Liver (tissue), 9 donors: ENCODE data around the gene KLF12. TPM values are rescaled to one million over a fixed set of nuclear protein-coding genes. Genes with fewer than 3 reads are reported as not detected.

ENCODE experiments used
- DNase-seq: peaks from one replicate; pipeline ENCODE4 v3.0.0-alpha.2; 2017; ENCODE audit warnings: low spot score
- H3K27ac ChIP-seq, 2 donors: one replicate each; pipeline ENCODE4 v1.7.0; 2013; ENCODE audit warnings: inconsistent platforms in 2 of 2, low read length in 2 of 2, control low read depth in 1 of 2, low read depth in 1 of 2, mild to moderate bottlenecking in 1 of 2
- H3K27me3 ChIP-seq, 4 donors: one replicate each; pipeline versions ENCODE4 v1.6.1 to v1.7.0; 2013; ENCODE audit warnings: low read length in 3 of 4, inconsistent platforms in 1 of 4, mild to moderate bottlenecking in 1 of 4, moderate library complexity in 1 of 4; ENCODE audit not compliant: control insufficient read depth in 4 of 4, insufficient read depth in 4 of 4
- H3K36me3 ChIP-seq, 4 donors: one replicate each; pipeline versions ENCODE4 v1.6.1 to v1.7.0; 2013; ENCODE audit warnings: low read length in 3 of 4, mild to moderate bottlenecking in 3 of 4, low read depth in 1 of 4, moderate library complexity in 1 of 4; ENCODE audit not compliant: control insufficient read depth in 4 of 4, insufficient read depth in 3 of 4
- H3K4me1 ChIP-seq, 4 donors: one replicate each; pipeline versions ENCODE4 v1.6.1 to v1.7.0; 2013; ENCODE audit warnings: low read length in 3 of 4, mild to moderate bottlenecking in 3 of 4, moderate library complexity in 1 of 4; ENCODE audit not compliant: control insufficient read depth in 4 of 4, insufficient read depth in 4 of 4
- H3K4me3 ChIP-seq, 3 donors: one replicate each; pipeline versions ENCODE4 v1.6.1 to v1.7.0; 2013; ENCODE audit warnings: low read length in 3 of 3, control low read depth in 1 of 3, low read depth in 1 of 3, mild to moderate bottlenecking in 1 of 3
- H3K9ac ChIP-seq, 2 donors: one replicate each; pipeline ENCODE4 v1.7.0; 2013; ENCODE audit warnings: low read length in 2 of 2, mild to moderate bottlenecking in 2 of 2, moderate library complexity in 2 of 2, control low read depth in 1 of 2, low read depth in 1 of 2
- H3K9me3 ChIP-seq, 4 donors: one replicate each; pipeline versions ENCODE4 v1.6.1 to v1.7.0; 2013; ENCODE audit warnings: low read length in 3 of 4; ENCODE audit not compliant: control insufficient read depth in 4 of 4
- ATF3 ChIP-seq: IDR thresholded peaks from 2 replicates; pipeline ENCODE4 v1.6.1; 2016; ENCODE audit warnings: antibody characterized with exemption
- CTCF ChIP-seq: fragments of 150-350 bp; IDR thresholded peaks from 2 replicates; pipeline ENCODE4 v1.5.1; 2017; ENCODE audit warnings: improper control_type of control experiment, low read depth, low read length; ENCODE audit not compliant: missing input control
- EGR1 ChIP-seq, 2 donors: IDR thresholded peaks; 2 replicates each; pipeline ENCODE4 v1.6.1; 2016 to 2018; ENCODE audit warnings: antibody characterized with exemption in 2 of 2, low read depth in 2 of 2
- FOXA1 ChIP-seq: IDR thresholded peaks from 2 replicates; pipeline ENCODE4 v1.6.1; 2016; ENCODE audit warnings: antibody characterized with exemption
- FOXA2 ChIP-seq: IDR thresholded peaks from 2 replicates; pipeline ENCODE4 v1.6.1; 2016; ENCODE audit warnings: antibody characterized with exemption
- GABPA ChIP-seq, 2 donors: IDR thresholded peaks in 1 of 2; conservative IDR thresholded peaks in 1 of 2; 2 replicates each; pipeline ENCODE4 v1.6.1; 2016; ENCODE audit warnings: antibody characterized with exemption in 2 of 2, mild to moderate bottlenecking in 1 of 2, moderate library complexity in 1 of 2
- HNF4A ChIP-seq, 2 donors: conservative IDR thresholded peaks; 2 replicates each; pipeline ENCODE4 v1.6.1; 2016; ENCODE audit warnings: antibody characterized with exemption in 2 of 2, mild to moderate bottlenecking in 2 of 2
- HNF4G ChIP-seq: IDR thresholded peaks from 2 replicates; pipeline ENCODE4 v1.6.1; 2016; ENCODE audit warnings: antibody characterized with exemption
- JUND ChIP-seq, 2 donors: IDR thresholded peaks; 2 replicates each; pipeline ENCODE4 v1.6.1; 2016; ENCODE audit warnings: antibody characterized with exemption in 2 of 2
- MAX ChIP-seq: IDR thresholded peaks from 2 replicates; pipeline ENCODE4 v1.6.1; 2016; ENCODE audit warnings: antibody characterized with exemption
- NR2F2 ChIP-seq: IDR thresholded peaks from 2 replicates; pipeline ENCODE4 v1.6.1; 2016; ENCODE audit warnings: antibody characterized with exemption
- RAD21 ChIP-seq, 2 donors: IDR thresholded peaks; 2 replicates each; pipeline ENCODE4 v1.6.1; 2016; ENCODE audit warnings: antibody characterized with exemption in 2 of 2, mild to moderate bottlenecking in 2 of 2
- REST ChIP-seq: IDR thresholded peaks from 2 replicates; pipeline ENCODE4 v1.6.1; 2016; ENCODE audit warnings: antibody characterized with exemption, mild to moderate bottlenecking
- SP1 ChIP-seq: IDR thresholded peaks from 2 replicates; pipeline ENCODE4 v1.6.1; 2018; ENCODE audit warnings: antibody characterized with exemption, mild to moderate bottlenecking
- TAF1 ChIP-seq: conservative IDR thresholded peaks from 2 replicates; pipeline ENCODE4 v1.6.1; 2016; ENCODE audit warnings: antibody characterized with exemption, mild to moderate bottlenecking
- YY1 ChIP-seq: IDR thresholded peaks from 2 replicates; pipeline ENCODE4 v1.6.1; 2016; ENCODE audit warnings: antibody characterized with exemption, mild to moderate bottlenecking
- ZBTB33 ChIP-seq: IDR thresholded peaks from 2 replicates; pipeline ENCODE4 v1.6.1; 2016; ENCODE audit warnings: antibody characterized with exemption
- WGBS: extraction: QIAGEN DNeasy Blood & Tissue Kit; methylation state at CpG from one replicate; pipeline ENCODE4 v1.1.7; 2013; 5-methylcytosine and 5-hydroxymethylcytosine counted together
- polyA plus RNA-seq, 2 donors: library from polyadenylated mRNA; stranded (reverse) in 1 of 2; unstranded in 1 of 2; fragments of 200-250 nt in 1 of 2; fragments of >200 nt in 1 of 2; fragmentation: Nextera tagmentation in 1 of 2; extraction: Ambion mirVana in 1 of 2; gene quantifications; one replicate each; pipeline versions ENCODE4 v1.2.1 to v1.2.3, GENCODE V29; 2013 to 2015
- total RNA-seq, 2 donors: library from RNA; depleted of rRNA; stranded (reverse); fragments of >200 nt; gene quantifications; one replicate each; pipeline ENCODE4 v1.2.3, GENCODE V29; 2014
- donor health status: healthy.
- donor health status: healthy.
- donor health status: healthy.
- donor health status: healthy.
- donor health status: healthy.

The KLF12 gene
- total and polyA plus RNA-seq, 4 donors: 2.4 to 15.9 (median 11.3) TPM

GRCh38 chr13:74097116-74097515 is 37.1 kb downstream of the KLF12 start (continued):
- no peak for TF ChIP-seq REST
- no peak for TF ChIP-seq ATF3
- no peak for TF ChIP-seq RAD21 (IDR thresholded peaks at IDR 0.05)
- TF ChIP-seq EGR1 (IDR thresholded peaks at IDR 0.05; ENCODE audit: low read depth in 2 of 2): no peak
- TF ChIP-seq HNF4G: no peak
- TF ChIP-seq YY1: no peak
- no peak for TF ChIP-seq JUND (IDR thresholded peaks at IDR 0.05)
- TF ChIP-seq NR2F2: no peak
- no peak for TF ChIP-seq SP1

GRCh38 chr13:74093691-74094090 is 40.5 kb downstream of the KLF12 start:
- no peak for DNase-seq
- H3K9me3 ChIP-seq: no peaks in the 10 kb centered on the region
- H3K36me3 ChIP-seq: no peaks in the 10 kb centered on the region
- TF ChIP-seq SP1 (no peak), CTCF (no peak), JUND (IDR thresholded peaks at IDR 0.05) (no peak)
- H3K4me1 ChIP-seq: peaks cover 0 to 22% (median 12%) of the 10 kb centered on the region in 4 donors
- no peak overlapping the region for H3K4me3 ChIP-seq
- no peak overlapping the region for H3K27ac ChIP-seq
- no peak overlapping the region for H3K9ac ChIP-seq
- H3K27me3 ChIP-seq: no peaks in the 10 kb centered on the region

GRCh38 chr13:74092711-74093110 is 41.5 kb downstream of the KLF12 start:
- no peak overlapping the region for H3K4me3 ChIP-seq
- no peak overlapping the region for H3K27ac ChIP-seq
- H3K4me1 ChIP-seq: peaks cover 0 to 12% (median 8%) of the 10 kb centered on the region in 4 donors
- 71% methylated on average over 3 of the region's 3 CpGs for WGBS
- DNase-seq: no peak
- H3K9ac ChIP-seq: no peak overlapping the region
- no peaks in the 10 kb centered on the region for H3K9me3 ChIP-seq
- no peaks in the 10 kb centered on the region for H3K27me3 ChIP-seq
- no peaks in the 10 kb centered on the region for H3K36me3 ChIP-seq
- TF ChIP-seq YY1: no peak
- no peak for TF ChIP-seq HNF4G
- TF ChIP-seq ZBTB33: no peak
- no peak for TF ChIP-seq CTCF
- TF ChIP-seq NR2F2: no peak
- TF ChIP-seq FOXA1: no peak
- TF ChIP-seq SP1: no peak
- no peak for TF ChIP-seq JUND (IDR thresholded peaks at IDR 0.05)
- no peak for TF ChIP-seq GABPA (IDR thresholded peaks at IDR 0.05 in 1 of 2, conservative IDR thresholded peaks at IDR 0.05 in 1 of 2)
- no peak for TF ChIP-seq ATF3
- TF ChIP-seq MAX: no peak
- no peak for TF ChIP-seq FOXA2
- no peak for TF ChIP-seq HNF4A (conservative IDR thresholded peaks at IDR 0.05)
- no peak for TF ChIP-seq RAD21 (IDR thresholded peaks at IDR 0.05)
- no peak for TF ChIP-seq TAF1
- no peak for TF ChIP-seq EGR1 (IDR thresholded peaks at IDR 0.05; ENCODE audit: low read depth in 2 of 2)
